H9 (cell line): Measurements from ENCODE around the gene GPX5. TPM values are rescaled to one million over a fixed set of nuclear protein-coding genes. Genes with fewer than 3 reads are reported as not detected.

Experiments
- DNase-seq: peaks from one replicate; pipeline ENCODE4 v3.0.0-alpha.2; 2017
- H2AFZ ChIP-seq: one replicate; pipeline ENCODE4 v1.6.1; 2013; ENCODE audit warnings: mild to moderate bottlenecking, low read length, control low read depth, moderate library complexity
- H2AK5ac ChIP-seq: 2 replicates; pipeline ENCODE4 v1.6.1; 2013; ENCODE audit warnings: low read length, control low read depth, mixed read lengths; ENCODE audit not compliant: insufficient read length
- H2BK120ac ChIP-seq: one replicate; pipeline ENCODE4 v1.6.1; 2013; ENCODE audit warnings: low read depth, mild to moderate bottlenecking, low read length, control low read depth, inconsistent platforms; ENCODE audit not compliant: poor library complexity, severe bottlenecking
- H2BK12ac ChIP-seq: 2 replicates; pipeline ENCODE4 v1.6.1; 2013; ENCODE audit warnings: low read length, control low read depth, mixed read lengths, low read depth; ENCODE audit not compliant: insufficient read length
- H2BK15ac ChIP-seq: 2 replicates; pipeline ENCODE4 v1.6.1; 2013; ENCODE audit warnings: low read depth, low read length, control low read depth
- H2BK20ac ChIP-seq: one replicate; pipeline ENCODE4 v1.6.1; 2013; ENCODE audit warnings: low read depth, mild to moderate bottlenecking, low read length, control low read depth, inconsistent platforms; ENCODE audit not compliant: poor library complexity, severe bottlenecking
- H2BK5ac ChIP-seq: 2 replicates; pipeline ENCODE4 v1.6.1; 2013; ENCODE audit warnings: low read length, control low read depth, mixed read lengths; ENCODE audit not compliant: insufficient read length
- H3K14ac ChIP-seq: 2 replicates; pipeline ENCODE4 v1.6.1; 2013; ENCODE audit warnings: low read length, control low read depth; ENCODE audit not compliant: insufficient read depth
- H3K18ac ChIP-seq: 2 replicates; pipeline ENCODE4 v1.6.1; 2013; ENCODE audit warnings: low read depth, mild to moderate bottlenecking, mixed read lengths, low read length, control low read depth; ENCODE audit not compliant: insufficient read length
- H3K23ac ChIP-seq: 2 replicates; pipeline ENCODE4 v1.6.1; 2013; ENCODE audit warnings: low read length, control low read depth, mixed read lengths, low read depth; ENCODE audit not compliant: insufficient read length
- H3K23me2 ChIP-seq: 2 replicates; pipeline ENCODE4 v1.6.1; 2013; ENCODE audit warnings: low read depth, mild to moderate bottlenecking, mixed read lengths, low read length, control low read depth; ENCODE audit not compliant: insufficient read length, poor library complexity, severe bottlenecking
- H3K27ac ChIP-seq: 2 replicates; pipeline ENCODE4 v1.5.1; 2013; ENCODE audit warnings: low read length, control low read depth, mixed read lengths, low read depth; ENCODE audit not compliant: insufficient read length
- H3K27me3 ChIP-seq: 2 replicates; pipeline ENCODE4 v1.6.1; 2013; ENCODE audit warnings: low read length, control low read depth, inconsistent platforms; ENCODE audit not compliant: insufficient read depth
- H3K4ac ChIP-seq: 2 replicates; pipeline ENCODE4 v1.6.1; 2013; ENCODE audit warnings: low read depth, mild to moderate bottlenecking, control low read depth, inconsistent platforms, low read length, moderate library complexity
- H3K4me1 ChIP-seq: 2 replicates; pipeline ENCODE4 v1.6.1; 2013; ENCODE audit warnings: low read length, control low read depth, inconsistent platforms; ENCODE audit not compliant: insufficient read depth
- H3K4me2 ChIP-seq: 2 replicates; pipeline ENCODE4 v1.6.1; 2013; ENCODE audit warnings: low read length, control low read depth, mixed read lengths; ENCODE audit not compliant: insufficient read length, insufficient read depth
- H3K56ac ChIP-seq: 2 replicates; pipeline ENCODE4 v1.6.1; 2013; ENCODE audit warnings: low read depth, mild to moderate bottlenecking, mixed read lengths, low read length, control low read depth; ENCODE audit not compliant: insufficient read length
- H3K79me1 ChIP-seq: 2 replicates; pipeline ENCODE4 v1.6.1; 2013; ENCODE audit warnings: low read depth, mild to moderate bottlenecking, moderate library complexity, low read length, control low read depth, inconsistent platforms; ENCODE audit not compliant: insufficient read depth, poor library complexity, severe bottlenecking
- H3K79me2 ChIP-seq: 2 replicates; pipeline ENCODE4 v1.6.1; 2013; ENCODE audit warnings: low read length, control low read depth, inconsistent platforms; ENCODE audit not compliant: insufficient read depth
- H3K9ac ChIP-seq: 2 replicates; pipeline ENCODE4 v1.6.1; 2013; ENCODE audit warnings: low read length, control low read depth, mixed read lengths; ENCODE audit not compliant: insufficient read length; ENCODE audit errors: extremely low read depth
- H3K9me3 ChIP-seq: one replicate; pipeline ENCODE4 v1.6.1; 2013; ENCODE audit warnings: low read depth, low read length, inconsistent platforms; ENCODE audit not compliant: control insufficient read depth
- H3T11ph ChIP-seq: one replicate; pipeline ENCODE4 v1.6.1; 2013; ENCODE audit warnings: mild to moderate bottlenecking, low read length, control low read depth, inconsistent platforms
- H4K20me1 ChIP-seq: one replicate; pipeline ENCODE4 v1.6.1; 2013; ENCODE audit not compliant: control insufficient read depth, insufficient read length, insufficient read depth
- H4K5ac ChIP-seq: 2 replicates; pipeline ENCODE4 v1.6.1; 2013; ENCODE audit warnings: low read depth, mild to moderate bottlenecking, mixed read lengths, low read length, control low read depth; ENCODE audit not compliant: insufficient read length
- H4K8ac ChIP-seq: replicated peaks from 2 replicates; pipeline ENCODE4 v1.6.1; 2013; ENCODE audit warnings: low read length, control low read depth, mixed read lengths, low read depth; ENCODE audit not compliant: insufficient read length
- H4K91ac ChIP-seq: 2 replicates; pipeline ENCODE4 v1.6.1; 2013; ENCODE audit warnings: low read depth, mild to moderate bottlenecking, moderate library complexity, mixed read lengths, low read length, control low read depth; ENCODE audit not compliant: insufficient read length
- H3K27ac Mint-ChIP-seq, 3 experiments: 2 replicates in 2 of 3; 3 replicates in 1 of 3; pipeline ENCODE4 v1.8.0; 2020 to 2021; ENCODE audit warnings: mixed read lengths in 3 of 3, mild to moderate bottlenecking in 1 of 3, moderate library complexity in 1 of 3
- H3K27me3 Mint-ChIP-seq: 2 replicates; pipeline ENCODE4 v1.8.0; 2021; ENCODE audit warnings: low read depth, mild to moderate bottlenecking, moderate library complexity, mixed read lengths
- H3K36me3 Mint-ChIP-seq, 3 experiments: 2 replicates in 2 of 3; 3 replicates in 1 of 3; pipeline ENCODE4 v1.8.0; 2020 to 2021; ENCODE audit warnings: low read depth in 3 of 3, mixed read lengths in 3 of 3; ENCODE audit not compliant: insufficient read depth in 1 of 3
- H3K4me1 Mint-ChIP-seq, 2 experiments: 2 replicates each; pipeline ENCODE4 v1.8.0; 2020; ENCODE audit warnings: mixed read lengths in 2 of 2
- H3K4me3 Mint-ChIP-seq, 2 experiments: 2 replicates in 1 of 2; 3 replicates in 1 of 2; pipeline ENCODE4 v1.8.0; 2020 to 2021; ENCODE audit warnings: mild to moderate bottlenecking in 2 of 2, mixed read lengths in 2 of 2, moderate library complexity in 1 of 2
- H3K9me3 Mint-ChIP-seq, 2 experiments: 2 replicates in 1 of 2; 3 replicates in 1 of 2; pipeline ENCODE4 v1.8.0; 2020; ENCODE audit warnings: mild to moderate bottlenecking in 2 of 2, mixed read lengths in 2 of 2, moderate library complexity in 1 of 2
- WGBS: extraction: QIAGEN DNeasy Blood & Tissue Kit; methylation state at CpG from one replicate; pipeline ENCODE4 v1.1.7; 2013; ENCODE audit warnings: missing lambda C conversion rate, low lambda C conversion rate, mixed read lengths; ENCODE audit not compliant: insufficient read length; ENCODE audit errors: extremely low coverage; 5-methylcytosine and 5-hydroxymethylcytosine counted together
- total RNA-seq: library from RNA; stranded (reverse); gene quantifications from 2 replicates; pipeline ENCODE4 v1.2.1, GENCODE V29; 2021
- TF ChIP-seq, protein P1 (sequence below): fragments of 200-600 bp; sonication (generic); conservative IDR thresholded peaks from 3 replicates; pipeline ENCODE4 v1.8.0; 2021; ENCODE audit warnings: antibody characterized with exemption, mild to moderate bottlenecking

Gene GPX5
- total RNA-seq, 1 experiment from 2014 or later = not detected

DNA sequence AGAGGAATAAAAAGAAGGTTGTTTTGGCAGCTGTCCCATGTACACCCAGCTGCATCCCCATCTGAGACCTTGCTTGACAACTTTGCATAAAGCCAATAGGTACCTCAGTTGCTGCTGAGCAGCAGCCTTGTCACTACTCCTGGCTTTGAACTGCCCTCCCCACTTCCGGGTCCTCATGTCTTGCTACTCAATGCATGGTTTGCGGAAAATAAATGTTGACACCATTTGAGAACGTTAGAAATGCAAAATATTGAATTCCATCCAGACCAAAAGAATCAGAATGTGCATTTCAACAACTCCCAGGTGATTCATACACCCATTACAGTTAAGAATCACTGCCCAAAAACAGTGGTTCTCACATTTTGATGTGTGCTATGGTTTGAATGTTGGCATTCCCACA lies 32.9 kb downstream of the GPX5 start:
- H2BK5ac ChIP-seq = no peak overlapping the region
- no peaks in the 10 kb centered on the region for H4K20me1 ChIP-seq
- H3K27me3 ChIP-seq = no peaks in the 10 kb centered on the region
- no peak for DNase-seq
- H3K9ac ChIP-seq = no peak overlapping the region
- H2BK120ac ChIP-seq = no peak overlapping the region
- H3K23me2 ChIP-seq = no peaks in the 10 kb centered on the region
- H3T11ph ChIP-seq = no peak overlapping the region
- no peak overlapping the region for H3K27ac Mint-ChIP-seq
- H4K8ac ChIP-seq = no peak overlapping the region
- no CpG with 5 or more reads among the region's 3 CpGs for WGBS
- peaks cover 7 to 12% of the 10 kb centered on the region in 2 experiments for H3K4me1 Mint-ChIP-seq
- H4K5ac ChIP-seq = no peak overlapping the region
- H3K27ac ChIP-seq = no peak overlapping the region
- no peak overlapping the region; a peak in 1 of 5 replicates for H3K4me3 Mint-ChIP-seq
- H3K36me3 Mint-ChIP-seq = no peaks in the 10 kb centered on the region
- H3K56ac ChIP-seq = no peak overlapping the region
- H3K14ac ChIP-seq = no peak overlapping the region
- TF ChIP-seq, protein P1, sequence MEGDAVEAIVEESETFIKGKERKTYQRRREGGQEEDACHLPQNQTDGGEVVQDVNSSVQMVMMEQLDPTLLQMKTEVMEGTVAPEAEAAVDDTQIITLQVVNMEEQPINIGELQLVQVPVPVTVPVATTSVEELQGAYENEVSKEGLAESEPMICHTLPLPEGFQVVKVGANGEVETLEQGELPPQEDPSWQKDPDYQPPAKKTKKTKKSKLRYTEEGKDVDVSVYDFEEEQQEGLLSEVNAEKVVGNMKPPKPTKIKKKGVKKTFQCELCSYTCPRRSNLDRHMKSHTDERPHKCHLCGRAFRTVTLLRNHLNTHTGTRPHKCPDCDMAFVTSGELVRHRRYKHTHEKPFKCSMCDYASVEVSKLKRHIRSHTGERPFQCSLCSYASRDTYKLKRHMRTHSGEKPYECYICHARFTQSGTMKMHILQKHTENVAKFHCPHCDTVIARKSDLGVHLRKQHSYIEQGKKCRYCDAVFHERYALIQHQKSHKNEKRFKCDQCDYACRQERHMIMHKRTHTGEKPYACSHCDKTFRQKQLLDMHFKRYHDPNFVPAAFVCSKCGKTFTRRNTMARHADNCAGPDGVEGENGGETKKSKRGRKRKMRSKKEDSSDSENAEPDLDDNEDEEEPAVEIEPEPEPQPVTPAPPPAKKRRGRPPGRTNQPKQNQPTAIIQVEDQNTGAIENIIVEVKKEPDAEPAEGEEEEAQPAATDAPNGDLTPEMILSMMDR = no peak
- no peak overlapping the region for H2BK15ac ChIP-seq
- no peak overlapping the region for H4K91ac ChIP-seq
- no peaks in the 10 kb centered on the region for H3K79me2 ChIP-seq
- H3K79me1 ChIP-seq = no peaks in the 10 kb centered on the region
- H3K4me1 ChIP-seq = no peaks in the 10 kb centered on the region
- no peak overlapping the region for H3K18ac ChIP-seq
- H2BK12ac ChIP-seq = no peak overlapping the region
- H3K9me3 Mint-ChIP-seq = no peaks in the 10 kb centered on the region
- H2BK20ac ChIP-seq = no peak overlapping the region
- H3K4me2 ChIP-seq = no peak overlapping the region
- H2AFZ ChIP-seq = peak overlapping the region; percentile 6
- H3K23ac ChIP-seq = no peak overlapping the region
- H3K27me3 Mint-ChIP-seq = peaks cover 26% of the 10 kb centered on the region
- H3K9me3 ChIP-seq = no peaks in the 10 kb centered on the region
- no peak overlapping the region for H2AK5ac ChIP-seq
- no peak overlapping the region for H3K4ac ChIP-seq
